Fibroblast of skin of right biceps (primary cell): ENCODE results near the gene DBNDD2.

Source experiments
- DNase-seq: peaks from one replicate; pipeline ENCODE4 v3.0.0-alpha.2; 2013

Gene DBNDD2

DNA sequence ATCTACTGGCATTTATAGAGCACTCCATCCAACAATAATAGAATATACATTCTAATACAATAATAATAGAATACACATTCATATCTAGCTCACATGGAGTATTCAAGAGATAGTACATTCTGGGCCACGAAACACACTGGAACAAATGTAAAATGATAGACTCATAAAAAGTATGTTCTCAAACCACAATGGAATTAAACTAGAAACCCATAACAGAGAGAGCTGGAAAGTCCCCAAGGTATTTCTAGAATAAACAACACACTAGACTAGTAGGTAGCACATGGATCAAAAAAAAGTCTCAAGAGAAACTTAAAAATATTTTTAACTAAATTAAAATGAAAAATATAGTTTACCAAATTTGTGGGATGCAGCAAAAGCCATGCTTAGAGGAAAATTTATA is 20.8 kb upstream of the DBNDD2 start:
- DNase-seq, result no peak

DNA sequence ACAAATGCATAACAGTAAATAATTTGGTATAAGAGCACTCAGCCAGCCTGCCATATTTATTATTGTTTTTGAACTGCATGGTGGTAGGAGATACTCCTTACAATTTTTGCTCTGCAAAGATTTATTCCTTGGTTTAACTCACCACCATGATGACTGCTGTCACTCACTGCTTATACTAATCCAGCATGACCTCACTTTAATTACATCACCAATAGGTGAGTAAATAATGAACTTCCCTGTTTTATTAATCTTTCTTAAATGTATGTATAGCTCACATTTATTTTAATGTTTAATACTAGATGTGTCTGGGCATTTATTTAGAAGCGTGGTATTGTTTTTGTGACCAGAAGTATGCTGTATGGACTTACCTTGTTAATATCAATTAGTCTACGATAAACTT is 17.2 kb upstream of the DBNDD2 start:
- no peak for DNase-seq

GRCh38 chr20:45391559-45391958 is 16.5 kb upstream of the DBNDD2 start:
- DNase-seq, result no peak

GRCh38 chr20:45392733-45393132 is 15.4 kb upstream of the DBNDD2 start:
- DNase-seq, result no peak

DNA sequence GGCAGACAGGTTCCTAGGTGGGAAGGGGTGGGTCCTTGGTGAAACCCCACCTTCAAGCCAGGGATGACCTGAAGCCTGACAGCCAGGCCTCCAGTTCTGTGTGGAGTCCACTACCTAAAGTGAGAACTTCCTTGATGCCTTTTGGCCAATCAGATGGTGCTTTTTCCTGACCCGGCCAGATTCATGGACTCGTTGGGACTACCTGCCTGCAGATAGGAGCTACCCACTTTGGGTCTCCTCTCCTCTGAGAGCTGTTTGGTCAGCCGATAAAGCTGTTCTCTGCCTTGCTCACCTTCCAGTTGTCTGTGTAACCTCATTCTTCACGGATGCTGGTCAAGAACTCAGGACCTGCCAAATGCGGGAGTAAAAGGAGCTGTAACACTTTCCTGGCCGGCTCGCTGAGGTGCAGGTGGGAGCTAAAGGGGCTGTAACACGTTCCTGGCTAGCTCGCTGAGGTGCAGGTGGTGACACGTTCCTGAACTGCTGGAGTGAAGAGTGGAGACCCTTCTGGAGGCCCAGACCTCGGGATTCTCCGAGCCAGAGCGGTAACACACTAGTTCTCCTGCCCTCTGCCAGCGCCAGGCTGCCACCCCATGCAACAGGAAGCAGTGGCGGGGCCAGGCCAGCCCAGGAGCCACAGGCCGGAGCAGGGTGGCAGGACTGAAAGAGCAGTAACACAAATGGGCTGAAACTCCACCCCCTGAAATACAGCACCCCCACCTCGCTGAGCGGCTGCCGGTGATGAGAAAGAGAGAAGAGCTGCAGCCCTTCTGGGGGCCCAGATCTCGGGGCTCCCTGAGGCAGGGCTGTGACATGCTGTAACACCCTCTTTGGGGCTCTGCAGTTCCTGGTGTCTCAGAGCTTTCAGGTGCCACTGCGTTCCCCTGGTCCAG is 13.6 kb upstream of the DBNDD2 start:
- DNase-seq, result no peak

- no peak for DNase-seq
These were observed 13.0 kb upstream of the DBNDD2 start for GRCh38 chr20:45395114-45395415.

GRCh38 chr20:45399018-45399417 is 9.1 kb upstream of the DBNDD2 start:
- DNase-seq, result no peak

DNA sequence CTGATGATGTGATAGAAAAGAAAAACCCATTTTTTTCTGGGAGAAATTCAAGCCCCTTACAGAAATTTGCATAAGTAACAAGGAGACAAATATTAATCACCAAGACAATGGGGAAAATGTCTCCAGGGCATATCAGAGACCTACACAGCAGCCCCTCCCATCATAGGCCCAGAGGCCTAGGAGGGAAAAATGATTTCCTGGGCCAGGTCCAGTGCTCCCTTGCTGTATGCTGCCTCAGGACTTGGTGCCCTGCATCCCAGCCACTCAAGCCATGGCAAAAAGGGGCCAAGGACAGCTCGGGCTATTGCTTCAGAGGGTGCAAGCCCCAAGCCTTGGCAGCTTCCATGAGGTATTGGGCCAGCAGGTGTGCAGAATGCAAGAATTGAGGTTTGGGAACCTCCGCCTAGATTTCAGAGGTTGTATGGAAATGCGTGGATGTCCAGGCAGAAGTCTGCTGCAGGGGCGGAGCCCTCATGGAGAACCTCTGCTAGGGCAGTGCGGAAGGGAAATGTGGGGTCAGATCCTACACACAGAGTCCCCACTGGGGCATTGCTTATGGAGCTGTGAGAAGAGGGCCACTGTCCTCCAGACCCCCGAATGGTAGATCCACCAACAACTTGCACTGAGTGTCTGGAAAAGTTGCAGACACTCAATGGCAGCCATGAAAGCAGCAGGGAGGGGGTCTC is 7.6 kb upstream of the DBNDD2 start:
- no peak for DNase-seq

GRCh38 chr20:45402946-45403345 is 5.1 kb upstream of the DBNDD2 start:
- no peak for DNase-seq

- DNase-seq, result no peak
These were observed 3.7 kb upstream of the DBNDD2 start for GRCh38 chr20:45404438-45404837.

DNA sequence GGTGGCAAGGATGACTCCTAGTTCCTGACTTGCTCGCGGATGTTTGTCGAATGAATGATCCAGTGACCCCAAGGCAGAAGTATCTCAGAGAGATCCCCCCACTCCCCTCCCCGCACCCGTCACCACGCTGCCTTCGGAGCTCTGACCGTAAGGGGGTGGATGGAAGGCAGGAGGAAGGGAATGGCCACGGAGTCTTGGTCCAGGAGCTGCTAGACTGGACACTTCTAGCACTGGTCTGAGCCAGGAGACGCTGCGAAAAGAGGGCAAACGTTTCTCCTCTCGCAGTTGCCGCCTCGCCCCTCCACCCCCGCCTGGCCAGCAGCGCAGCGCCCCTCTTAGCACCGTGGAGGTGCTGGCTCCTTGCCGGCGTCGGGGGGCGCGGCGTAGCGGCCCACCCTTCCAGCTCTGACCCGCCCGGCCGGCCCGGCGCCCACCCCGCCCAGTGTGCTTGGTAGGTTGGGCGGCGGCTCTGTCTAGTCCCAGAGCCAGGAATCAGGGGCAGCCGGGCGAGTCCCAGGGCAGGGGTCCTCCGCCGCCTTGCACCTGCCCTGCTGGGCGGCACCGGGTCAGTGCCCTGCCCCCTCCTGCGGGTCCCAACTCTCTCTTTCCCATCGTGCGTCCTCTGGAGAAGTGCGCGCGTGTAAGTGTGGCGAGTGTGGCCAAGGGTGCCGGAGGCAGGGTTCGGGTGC is 2.4 kb upstream of the DBNDD2 start:
- DNase-seq, result peak; percentile 3

- DNase-seq, result peak; percentile 38
These were observed 1.6 kb upstream of the DBNDD2 start for GRCh38 chr20:45406260-45407066.

- DNase-seq, result peak; percentile 12
These were observed 883 bp upstream of the DBNDD2 start for GRCh38 chr20:45407067-45407745.

DNA sequence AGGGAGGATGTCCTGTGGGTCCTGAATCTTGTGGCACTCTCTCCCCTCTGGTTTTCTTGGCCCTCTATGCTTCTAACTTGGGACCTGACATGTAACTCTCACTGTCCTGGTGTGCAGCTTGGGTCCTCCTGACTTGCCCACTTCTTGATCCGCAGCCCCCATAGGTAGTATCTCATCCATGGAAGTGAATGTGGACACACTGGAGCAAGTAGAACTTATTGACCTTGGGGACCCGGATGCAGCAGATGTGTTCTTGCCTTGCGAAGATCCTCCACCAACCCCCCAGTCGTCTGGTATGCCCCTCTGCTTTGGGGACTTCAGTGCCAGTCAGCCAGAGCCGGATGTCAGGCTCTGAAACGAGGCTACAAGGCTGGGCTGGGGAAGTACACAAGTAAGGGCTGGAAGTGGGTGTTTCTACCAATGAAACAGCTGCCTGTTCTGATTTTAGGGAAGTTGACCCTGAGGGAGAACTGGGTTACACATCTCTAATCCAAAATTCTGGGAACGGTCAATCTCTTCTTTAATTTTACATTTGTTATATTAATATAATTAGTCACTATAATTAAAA is 641 bp downstream of the DBNDD2 start:
- no peak for DNase-seq

DNA sequence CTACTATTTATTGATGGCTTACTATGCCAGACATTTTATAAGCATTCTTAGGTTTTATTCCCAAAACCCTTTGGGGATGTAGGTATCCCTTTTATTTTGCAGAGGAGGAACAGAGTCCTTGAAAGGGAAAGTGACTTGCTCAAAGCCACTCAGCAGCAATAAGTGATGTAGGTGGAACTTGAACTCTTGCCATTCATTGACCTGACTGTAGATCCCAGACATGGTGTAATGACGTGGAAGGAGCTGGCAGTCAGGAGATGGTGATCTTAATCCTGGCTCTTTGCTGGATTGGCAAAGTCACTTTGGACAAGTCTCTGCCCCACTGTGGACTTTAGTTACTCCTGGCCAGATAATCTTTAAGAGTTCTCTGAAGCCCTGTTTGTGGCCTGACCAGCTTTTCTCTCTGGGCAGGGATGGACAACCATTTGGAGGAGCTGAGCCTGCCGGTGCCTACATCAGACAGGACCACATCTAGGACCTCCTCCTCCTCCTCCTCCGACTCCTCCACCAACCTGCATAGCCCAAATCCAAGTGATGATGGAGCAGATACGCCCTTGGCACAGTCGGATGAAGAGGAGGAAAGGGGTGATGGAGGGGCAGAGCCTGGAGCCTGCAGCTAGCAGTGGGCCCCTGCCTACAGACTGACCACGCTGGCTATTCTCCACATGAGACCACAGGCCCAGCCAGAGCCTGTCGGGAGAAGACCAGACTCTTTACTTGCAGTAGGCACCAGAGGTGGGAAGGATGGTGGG is 1.6 kb downstream of the DBNDD2 start:
- DNase-seq, result no peak

GRCh38 chr20:45410887-45411286 is 2.8 kb downstream of the DBNDD2 start:
- DNase-seq, result no peak

DNA sequence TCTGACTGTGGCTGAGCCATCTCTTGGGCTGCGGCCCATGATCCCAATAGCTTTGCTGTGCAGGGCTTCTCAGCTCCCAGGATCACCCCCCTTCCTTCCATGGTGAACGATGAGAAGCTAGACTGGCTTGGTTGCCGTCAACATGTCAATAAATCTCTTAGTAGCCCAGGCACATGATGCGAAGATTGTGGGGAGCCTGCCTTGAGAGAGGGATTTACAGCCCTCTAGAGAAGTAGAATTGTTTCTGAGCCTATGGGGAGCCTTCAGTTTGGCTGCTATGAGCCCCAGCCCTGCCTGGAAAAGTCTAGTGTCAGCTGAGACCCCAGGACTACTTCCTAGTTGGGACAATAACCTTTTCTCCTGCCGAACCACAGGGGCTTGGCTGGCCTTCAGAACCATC is 4.6 kb downstream of the DBNDD2 start:
- DNase-seq, result no peak

GRCh38 chr20:45413479-45413878 is 5.4 kb downstream of the DBNDD2 start:
- no peak for DNase-seq

GRCh38 chr20:45415822-45416637 is 7.9 kb downstream of the DBNDD2 start, which contains the start of gene PIGT:
TSS of gene PIGT (plus strand) at chr20:45416141. CDS start at chr20:45416157, 16 bp downstream.
- DNase-seq, result peak; percentile 82

- DNase-seq, result no peak
These were observed 8.8 kb downstream of the DBNDD2 start for GRCh38 chr20:45416917-45417316.
